HG02870 (cell line): ENCODE results near the gene DNER.

ENCODE experiments used
- ATAC-seq: cut with Tn5 transposase; IDR thresholded peaks from one replicate; pipeline ENCODE4 v1.9.1; 2021; ENCODE audit warnings: mild to moderate bottlenecking, moderate library complexity; ENCODE audit not compliant: unreplicated experiment

The DNER gene

DNA sequence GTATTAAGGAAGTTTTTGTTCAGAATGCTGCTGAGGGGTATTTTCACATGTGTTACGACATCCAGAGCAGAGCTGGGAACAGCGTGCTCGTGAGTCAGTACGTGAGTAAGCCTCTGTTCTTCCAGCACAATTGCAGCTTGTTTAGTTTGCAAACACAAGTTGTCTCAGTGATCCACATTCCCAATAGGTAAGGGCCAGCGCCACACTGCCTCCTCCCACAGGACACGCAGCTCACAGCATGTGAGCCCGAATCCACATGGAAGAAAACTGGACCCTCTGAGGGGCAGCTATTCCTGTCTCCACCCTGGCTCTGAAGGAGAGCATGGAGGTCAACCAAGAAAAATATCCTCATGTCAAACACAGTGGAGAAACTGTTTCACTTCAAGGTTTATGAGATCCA lies 269.3 kb downstream of the DNER start:
- ATAC-seq: no peak

DNA sequence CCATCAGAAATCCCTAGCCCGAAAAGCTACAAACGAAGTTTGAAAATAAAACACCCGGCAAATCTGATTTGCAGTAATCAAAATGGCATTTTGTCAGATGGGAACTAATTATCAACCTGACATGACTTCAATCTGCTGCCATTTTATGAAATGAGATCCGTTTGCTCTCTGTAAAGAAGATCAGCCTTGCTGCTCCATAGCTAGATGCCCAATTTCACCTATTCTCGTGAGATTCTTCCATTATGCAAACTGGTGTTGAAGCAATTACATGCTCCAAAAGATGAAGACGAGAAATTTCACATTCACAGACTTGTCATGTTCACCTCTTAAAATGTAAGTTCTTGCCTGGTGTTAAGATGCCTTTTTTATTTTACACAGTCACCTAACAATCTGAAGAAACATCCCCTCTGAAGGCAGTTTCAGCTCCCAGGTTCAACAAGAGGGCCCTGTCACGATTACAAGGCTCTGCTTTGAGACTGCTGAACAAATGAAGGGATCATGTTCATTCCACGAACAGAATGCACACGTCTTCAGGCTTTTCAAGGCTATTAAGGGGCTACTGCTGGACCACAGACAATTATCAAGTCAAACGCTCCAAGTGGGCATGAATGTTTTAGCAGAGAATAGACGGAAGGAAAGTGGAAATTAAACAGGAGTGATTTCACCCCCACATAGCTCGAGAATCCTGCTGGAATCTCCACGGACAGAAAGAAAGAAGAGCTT lies 270.6 kb downstream of the DNER start:
- ATAC-seq: no peak

DNA sequence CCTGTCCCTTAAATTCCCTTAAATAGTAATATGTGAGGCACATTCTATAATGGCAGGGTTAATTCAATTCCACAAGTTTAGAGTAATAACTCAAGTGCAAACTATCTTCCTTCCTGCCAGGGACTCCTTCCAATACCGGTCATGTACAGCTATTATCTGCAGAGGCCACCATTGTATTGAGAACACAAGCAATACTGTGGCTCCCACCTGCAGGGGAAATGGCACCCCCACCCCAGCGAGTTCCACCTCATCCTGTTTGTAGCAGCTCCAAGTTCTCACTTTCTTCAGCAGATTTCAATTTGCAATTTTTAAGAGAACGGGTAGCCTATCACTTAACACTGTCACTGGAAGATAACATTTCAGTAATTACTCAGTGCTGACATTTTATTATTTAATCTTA lies 271.2 kb downstream of the DNER start:
- ATAC-seq: no peak

DNA sequence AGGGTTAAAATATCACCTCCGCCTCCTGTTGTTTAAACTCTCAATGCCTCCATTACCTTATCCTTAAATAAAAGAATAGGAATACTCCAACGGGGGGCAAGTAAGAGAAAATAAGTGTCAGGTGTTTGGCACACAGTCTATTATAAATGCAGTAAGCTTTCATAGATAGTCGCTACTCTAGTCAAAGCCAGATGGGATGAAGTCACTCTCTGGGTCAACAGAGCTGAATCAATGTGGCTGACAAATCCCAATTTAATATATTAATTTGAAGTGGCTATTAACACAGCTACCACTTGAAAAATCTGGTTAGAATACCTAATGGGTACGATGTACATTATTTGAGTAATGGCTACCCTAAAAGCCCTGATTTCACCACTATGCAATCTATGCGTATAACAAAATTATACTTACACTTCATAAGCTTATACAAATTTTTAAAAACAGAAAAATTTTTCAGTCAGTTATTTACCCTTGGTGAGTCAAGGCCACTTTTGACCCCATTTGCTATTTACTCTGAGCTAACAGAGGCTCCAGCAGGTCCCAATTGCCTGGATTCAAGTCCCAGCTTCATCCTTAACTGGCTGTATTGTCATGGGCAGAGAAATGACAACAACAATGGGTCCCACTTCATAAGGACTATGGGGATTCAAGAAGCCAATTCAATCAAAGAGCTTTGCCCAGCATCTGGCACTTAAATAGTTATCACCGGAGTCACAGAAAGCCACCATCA lies 275.8 kb downstream of the DNER start:
- no peak for ATAC-seq

DNA sequence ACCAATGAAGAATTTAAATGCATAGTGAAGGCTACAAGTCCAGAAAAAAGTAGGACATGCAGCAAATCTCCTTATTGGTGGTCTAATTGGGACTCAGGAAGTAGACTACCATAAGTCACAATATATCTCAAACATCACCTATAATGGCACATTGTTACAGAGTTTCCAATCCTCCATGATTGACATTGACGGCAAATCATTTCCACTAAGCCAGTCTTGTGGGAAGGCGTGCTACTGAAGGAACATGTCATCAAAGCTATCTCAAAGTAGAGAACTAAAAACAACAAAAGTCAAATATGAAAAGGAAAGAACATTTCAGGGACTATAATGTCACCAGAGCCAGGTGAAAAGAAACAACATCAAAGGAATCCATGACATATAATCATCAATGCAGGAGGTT lies 276.9 kb downstream of the DNER start:
- no peak for ATAC-seq

DNA sequence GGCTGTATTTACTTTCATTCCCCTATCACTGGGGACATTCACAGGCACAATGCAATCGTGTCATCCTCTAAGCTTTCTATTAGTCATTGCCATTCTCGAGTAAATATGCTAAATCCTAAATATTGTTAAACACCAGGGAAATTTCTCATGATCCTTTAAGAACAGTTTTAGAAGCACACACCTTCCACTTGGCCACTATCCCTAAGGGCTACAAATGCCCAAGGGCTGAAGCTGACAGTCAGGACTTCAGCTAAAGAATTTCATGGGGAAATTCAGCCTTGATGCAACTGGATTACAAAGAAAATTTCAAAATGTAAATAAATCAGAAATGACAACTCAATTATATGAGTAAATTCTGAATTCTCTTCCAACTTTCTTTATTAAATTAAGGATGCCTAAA lies 280.2 kb downstream of the DNER start:
- no peak for ATAC-seq

DNA sequence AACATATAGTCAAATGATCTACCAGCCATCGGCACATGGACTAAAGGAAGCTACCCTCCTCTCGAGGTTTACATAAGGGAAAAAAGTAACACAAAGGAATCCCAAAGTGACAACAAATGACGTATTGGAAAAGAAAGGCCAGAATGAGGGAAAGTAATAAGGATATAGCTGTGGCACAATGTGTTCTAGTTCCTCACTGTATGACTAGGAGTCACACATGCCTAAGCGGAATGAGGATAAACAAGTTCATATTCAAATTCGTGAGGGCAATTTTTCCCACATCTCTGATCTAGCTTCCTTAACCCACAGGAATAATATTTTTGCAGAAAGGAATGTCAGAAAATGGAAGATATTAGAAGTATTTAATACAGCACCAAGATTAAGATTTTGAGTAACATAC lies 281.0 kb downstream of the DNER start:
- no peak for ATAC-seq

DNA sequence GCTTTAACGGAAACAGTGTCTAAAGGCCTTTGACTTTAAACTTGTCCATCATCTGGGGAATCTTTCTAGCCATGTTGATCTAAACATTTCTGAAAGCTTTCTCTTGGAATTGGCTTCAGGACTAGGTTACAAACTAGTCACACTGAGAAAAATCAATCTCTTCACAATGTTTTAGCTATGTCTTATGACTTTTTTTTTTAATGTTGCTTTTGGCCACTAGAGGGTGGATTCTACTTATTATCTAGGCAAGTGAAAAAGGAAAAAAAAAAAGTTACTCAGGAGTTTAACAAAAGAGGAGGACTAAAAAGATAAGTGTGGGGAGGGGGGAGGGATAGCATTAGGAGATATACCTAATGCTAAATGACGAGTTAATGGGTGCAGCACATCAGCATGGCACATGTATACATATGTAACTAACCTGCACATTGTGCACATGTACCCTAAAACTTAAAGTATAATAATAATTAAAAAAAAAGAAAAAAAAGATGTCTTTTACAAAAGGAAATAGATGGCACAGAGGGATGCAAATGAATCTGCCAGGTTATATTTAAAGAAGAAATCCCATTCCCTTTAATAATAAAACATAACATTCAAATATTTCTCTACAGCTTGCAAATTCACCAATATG lies 282.9 kb downstream of the DNER start:
- ATAC-seq: no peak

DNA sequence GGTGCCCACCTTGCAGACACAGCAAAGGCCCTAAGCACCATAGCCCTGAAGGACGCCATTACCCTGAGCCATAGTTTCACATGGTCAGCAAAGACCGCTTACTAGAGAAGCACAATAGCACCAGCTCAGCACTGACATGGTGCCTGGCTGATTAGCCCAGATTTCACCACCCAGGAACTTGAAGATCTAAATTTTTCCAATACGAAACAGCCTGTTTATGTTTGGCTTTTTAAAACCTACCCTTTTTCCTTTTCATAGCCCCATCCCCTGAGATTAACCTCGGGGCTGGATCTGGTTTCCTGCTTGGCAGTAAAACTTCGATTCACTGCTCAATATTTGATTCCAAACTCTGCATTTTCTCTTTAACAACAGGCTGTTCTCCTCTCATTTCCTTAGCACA lies 284.8 kb downstream of the DNER start:
- no peak for ATAC-seq

DNA sequence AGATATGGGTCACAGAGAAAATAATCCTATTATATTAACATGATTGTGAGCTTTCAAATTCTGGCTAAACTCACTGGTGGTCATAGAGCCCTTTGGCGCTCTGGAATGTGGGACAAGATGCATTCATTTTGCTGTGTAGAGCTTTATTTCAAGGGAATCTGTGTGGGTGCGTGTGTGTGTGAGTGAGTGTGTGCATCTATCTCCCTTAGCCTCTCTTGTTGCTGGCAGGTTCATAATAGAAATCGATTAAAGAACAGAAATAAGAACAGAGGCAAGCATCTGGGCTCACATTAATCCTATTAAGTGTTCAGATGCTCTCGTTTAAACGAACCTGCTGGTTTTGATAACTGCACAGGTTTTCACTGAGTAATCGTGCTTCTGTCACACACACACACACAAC lies 287.9 kb downstream of the DNER start:
- ATAC-seq: no peak

DNA sequence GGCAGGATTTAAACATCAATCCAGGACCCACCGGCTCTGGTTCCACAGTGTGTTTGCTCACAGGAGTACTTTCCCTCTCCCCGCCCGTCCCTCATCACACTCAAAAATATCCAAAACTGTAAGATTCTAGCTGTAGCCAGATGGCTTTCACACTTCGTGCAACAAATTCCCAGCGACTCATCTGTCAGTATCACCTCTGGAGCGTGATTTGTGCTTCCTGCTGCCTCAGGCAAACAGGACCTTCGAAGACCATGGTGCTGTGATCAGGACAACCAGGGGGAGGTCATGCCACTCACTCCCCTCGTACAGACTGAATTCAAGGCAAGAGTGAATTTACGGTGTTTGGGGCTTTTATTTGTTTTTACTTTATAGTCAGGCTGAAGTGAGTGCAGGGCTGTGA lies 288.8 kb downstream of the DNER start:
- no peak for ATAC-seq

DNA sequence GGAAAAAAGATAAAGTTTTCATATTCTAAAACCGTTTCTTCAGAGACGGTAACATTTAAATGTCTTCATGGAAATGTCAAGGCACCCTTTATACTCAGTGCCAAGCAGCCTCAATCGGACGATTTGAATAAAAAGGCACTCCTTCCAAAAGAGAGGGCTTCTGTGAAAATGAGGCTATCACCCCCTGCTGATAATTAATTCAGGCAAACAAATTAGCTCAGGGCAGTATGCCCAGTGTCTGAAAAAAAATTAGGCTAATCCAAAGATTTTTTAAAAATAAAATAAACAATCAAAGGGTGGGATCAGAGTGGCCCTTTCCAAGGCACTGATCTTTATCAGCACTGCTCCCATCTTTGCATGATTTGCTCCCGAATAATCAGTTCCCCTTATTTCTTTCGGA lies 292.3 kb downstream of the DNER start:
- ATAC-seq: no peak

DNA sequence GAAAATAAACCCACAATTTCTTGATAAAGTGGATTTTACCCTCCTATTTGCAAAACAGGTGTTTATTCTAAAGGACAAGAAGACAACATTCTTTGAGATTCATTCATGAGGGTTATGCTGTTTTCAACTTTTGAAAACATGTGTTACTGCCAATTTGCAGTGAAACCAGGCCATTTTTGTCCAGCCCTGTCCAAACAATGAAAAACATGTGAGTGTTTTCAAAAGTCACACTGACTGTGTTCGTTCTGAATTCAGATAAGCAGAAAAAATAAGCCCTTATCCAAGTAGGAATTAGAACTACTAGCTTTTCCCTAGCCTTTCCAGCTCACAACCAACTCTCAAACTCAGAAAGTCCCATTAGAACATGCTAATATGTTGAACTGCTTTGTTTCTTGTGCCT lies 295.2 kb downstream of the DNER start:
- ATAC-seq: no peak

DNA sequence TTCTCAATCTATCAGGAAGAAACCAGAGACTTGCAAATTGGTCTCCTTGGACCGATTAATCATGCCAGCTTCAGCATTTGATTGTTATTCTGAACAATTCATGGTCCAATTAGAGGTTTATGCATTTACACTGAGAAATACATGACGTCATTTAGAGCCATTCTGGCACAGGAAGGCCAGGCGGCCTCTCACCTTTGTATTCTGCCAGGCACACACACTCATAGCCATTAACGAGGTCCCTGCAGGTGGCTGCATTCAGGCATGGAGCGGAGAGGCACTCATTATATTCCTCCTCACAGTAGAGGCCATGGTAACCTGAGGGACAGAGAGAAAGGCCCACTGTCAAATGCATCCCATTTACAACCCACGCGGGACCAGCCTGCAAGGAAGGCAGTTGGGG lies 296.4 kb downstream of the DNER start:
- no peak for ATAC-seq

DNA sequence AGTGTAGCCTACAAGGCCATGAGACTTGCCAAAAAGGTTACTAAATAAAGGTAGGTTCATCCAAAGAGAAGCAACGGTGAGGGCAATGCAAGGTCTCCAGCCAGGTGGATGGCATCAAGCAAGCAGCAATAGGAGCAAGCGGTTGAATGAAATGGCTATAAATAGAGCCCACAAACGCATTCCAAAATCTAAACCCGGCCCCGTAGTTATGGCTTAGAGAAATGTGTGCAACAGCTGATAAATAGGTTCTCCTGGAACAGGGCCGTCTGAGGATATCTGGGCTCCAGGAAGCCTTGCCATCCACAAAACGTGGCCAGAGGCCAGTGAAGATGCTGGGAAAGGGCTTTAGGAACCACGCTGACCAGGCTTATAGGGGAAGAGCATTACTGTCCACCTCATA lies 297.2 kb downstream of the DNER start:
- no peak for ATAC-seq

DNA sequence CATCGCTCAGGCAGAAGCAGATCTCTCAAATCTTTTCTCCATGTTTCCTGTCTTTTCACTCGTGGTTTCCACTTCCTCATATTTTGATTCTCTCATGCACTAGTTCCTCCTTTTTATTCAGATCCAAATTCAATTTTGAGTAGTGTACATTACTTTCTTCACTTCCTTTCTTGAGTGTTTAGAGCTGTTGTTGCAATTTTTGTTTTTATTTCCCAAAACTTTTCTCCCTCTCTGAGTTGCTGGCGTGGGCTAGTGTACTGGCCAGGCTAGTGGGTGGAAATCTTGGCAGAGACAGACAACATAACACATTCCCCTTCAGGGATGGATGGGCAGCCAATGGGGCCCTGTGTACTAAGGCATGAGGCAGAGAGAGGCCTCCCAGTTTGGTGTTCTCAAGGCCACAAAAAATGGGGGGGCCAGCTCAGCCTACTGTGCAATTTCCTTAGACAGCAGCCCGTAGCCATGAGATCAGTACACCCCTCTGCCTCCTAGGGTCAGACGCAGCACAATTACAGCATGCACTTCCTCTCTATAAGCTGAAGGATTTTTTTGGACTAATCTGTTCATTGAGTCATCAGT lies 298.1 kb downstream of the DNER start:
- no peak for ATAC-seq

DNA sequence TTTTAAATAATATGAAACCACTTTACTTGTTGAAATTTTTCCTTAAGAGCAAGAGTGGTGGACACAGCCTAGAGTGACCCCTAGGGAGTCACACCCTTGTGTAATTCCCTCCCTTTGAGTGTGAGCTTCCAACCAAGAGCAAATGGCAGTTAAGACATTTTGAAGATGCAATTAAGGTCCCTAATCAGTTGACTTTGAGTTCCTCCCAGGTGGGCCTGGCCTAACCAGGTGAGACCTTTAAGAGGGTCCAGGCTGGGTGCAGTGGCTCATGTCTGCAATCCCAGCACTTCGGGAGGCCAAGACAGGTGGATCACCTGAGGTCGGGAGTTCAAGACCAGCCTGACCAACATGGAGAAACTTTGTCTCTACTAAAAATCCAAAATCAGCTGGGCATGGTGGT lies 299.7 kb downstream of the DNER start:
- no peak for ATAC-seq

DNA sequence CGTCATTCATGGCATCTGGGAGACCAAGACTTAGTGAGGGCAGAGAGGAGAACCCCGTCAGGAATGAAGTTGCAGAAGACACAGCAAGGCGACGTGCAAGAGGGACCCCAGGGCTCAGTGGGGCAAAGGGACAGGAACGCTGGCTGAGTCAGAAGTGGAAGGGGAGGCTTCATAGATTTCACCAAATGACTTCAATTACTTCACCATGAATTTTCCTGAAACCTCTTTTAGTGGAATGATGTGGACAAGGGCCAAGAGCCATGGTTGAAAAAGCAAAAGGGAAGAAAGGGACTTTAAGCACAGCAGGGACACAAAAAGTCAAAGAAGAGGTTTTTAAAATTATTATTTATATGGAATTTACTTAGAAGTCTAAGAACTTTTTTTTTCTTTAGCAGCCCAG lies 301.7 kb downstream of the DNER start:
- ATAC-seq: no peak

DNA sequence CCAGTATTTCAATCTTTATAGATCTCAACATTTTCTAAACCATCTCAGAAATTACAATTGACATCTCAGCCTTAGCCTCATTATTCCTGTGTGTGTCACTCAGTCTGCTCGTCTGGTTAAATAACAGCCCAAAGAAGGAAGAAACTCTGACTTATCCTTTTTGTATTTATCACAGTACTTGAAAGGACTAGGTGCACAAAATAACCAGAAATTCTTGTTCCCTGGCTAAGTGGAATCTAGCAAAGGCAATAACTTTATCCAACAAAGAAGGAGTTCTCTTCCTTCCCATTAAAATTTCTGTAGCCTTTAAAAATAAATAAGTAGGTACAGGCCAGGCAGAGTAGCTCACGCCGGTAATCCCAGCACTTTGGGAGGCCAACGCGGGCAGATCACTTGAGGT lies 303.4 kb downstream of the DNER start:
- ATAC-seq: no peak

DNA sequence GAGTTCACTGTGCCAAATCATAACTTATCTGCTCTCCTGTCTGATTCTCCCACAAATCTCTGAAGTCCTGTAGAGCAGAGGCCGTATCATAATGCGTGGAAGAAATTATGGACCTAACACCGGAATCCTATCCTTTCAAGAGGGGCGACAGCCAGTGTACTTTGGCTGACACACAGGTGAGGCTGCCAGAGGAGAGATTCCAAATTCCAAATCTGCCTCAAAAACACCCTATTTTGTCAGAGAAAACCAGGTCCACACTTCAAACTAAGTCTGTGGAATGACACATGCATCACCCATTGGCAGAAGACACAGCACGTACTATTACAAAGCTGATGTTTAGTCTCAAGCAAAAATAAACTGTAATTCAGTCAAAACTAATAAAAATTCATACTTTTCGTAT lies 304.1 kb downstream of the DNER start:
- ATAC-seq: no peak

DNA sequence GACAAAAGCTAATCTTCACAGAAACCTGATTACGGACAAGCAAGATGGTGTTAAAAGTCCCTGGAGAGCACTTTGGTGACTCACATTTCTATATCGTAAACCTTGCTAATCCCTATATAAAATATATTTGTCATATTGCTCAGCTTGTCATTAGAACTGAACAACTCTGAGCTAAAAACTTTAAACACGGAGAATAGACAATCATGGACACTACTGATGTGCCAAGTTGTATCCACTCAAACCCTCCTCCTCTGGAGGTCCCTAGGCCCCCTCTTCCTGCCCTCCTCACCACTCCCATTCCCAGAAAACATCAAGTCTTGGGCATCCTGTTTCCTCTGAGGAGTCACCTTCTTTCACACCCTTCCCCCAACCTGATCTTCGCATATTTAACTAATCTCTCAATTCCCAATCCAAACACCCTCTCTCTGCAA lies 304.6 kb downstream of the DNER start:
- no peak for ATAC-seq

DNA sequence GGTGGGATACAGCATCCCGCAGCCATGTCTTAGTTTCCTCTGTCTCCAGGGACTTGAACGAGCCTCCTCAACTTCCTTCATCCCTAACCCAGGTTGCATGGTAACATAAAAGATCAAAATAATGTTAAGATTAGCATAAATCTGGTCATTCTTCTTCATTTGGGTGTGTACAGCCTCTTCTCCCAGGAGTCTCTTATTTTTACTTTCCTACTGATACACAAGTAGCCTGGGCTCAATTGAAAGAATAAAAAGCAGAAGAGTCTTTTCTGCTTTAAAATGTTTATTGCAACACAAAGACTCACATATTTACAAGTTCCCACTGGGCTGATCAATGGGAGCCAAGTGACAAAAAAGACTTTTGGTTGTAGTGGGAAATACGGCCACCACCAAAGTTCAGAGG lies 305.4 kb downstream of the DNER start:
- ATAC-seq: no peak
